ENCODE data around the gene HOXD8.

HOXD8 gene

GRCh38 chr2:176085861-176086771 is 43.4 kb upstream of the HOXD8 start (continued):
- peak; percentile 61; the same call in 1 of the 2 replicates for TF ChIP-seq HIC1 (tag by site-specific recombination; IDR thresholded peaks at IDR 0.05)
- TF ChIP-seq EGR2 (tag by site-specific recombination; IDR thresholded peaks at IDR 0.05; ENCODE audit: low read depth): peak; percentile 47; the same call in 1 of the 2 replicates
- no peak for TF ChIP-seq ZNF114 (tag by site-specific recombination; IDR thresholded peaks at IDR 0.05)
- no peak for TF ChIP-seq ELK4 (IDR thresholded peaks at IDR 0.05; ENCODE audit: borderline replicate concordance, low read depth, low read length)
- no peak for TF ChIP-seq SP3 (tag by site-specific recombination; IDR thresholded peaks at IDR 0.05)
- no peak for TF ChIP-seq ZNF514 (tag by site-specific recombination; IDR thresholded peaks at IDR 0.05)
- TF ChIP-seq ZNF654 (tag by site-specific recombination; IDR thresholded peaks at IDR 0.05; ENCODE audit: low read depth): peak; percentile 82
- TF ChIP-seq ZNF354C (tag by site-specific recombination; IDR thresholded peaks at IDR 0.05; ENCODE audit: borderline replicate concordance, low read depth): no peak
- TF ChIP-seq KLF1 (tag by site-specific recombination; IDR thresholded peaks at IDR 0.05): no peak
- TF ChIP-seq ZNF449 (tag by site-specific recombination; IDR thresholded peaks at IDR 0.05): no peak

- no peak overlapping the region for H3K4me3 ChIP-seq (ENCODE audit: low read depth, low read length)
- TF ChIP-seq ZNF518A (tag by site-specific recombination; conservative IDR thresholded peaks at IDR 0.05; ENCODE audit: low read depth) (no peak), ZNF221 (tag by site-specific recombination; IDR thresholded peaks at IDR 0.05; ENCODE audit: borderline replicate concordance) (no peak), OSR2 (tag by site-specific recombination; IDR thresholded peaks at IDR 0.05) (no peak), ZBTB20 (tag by site-specific recombination; IDR thresholded peaks at IDR 0.05) (no peak), ZNF280D (tag by site-specific recombination; IDR thresholded peaks at IDR 0.05) (no peak), ZNF426 (tag by site-specific recombination; IDR thresholded peaks at IDR 0.05) (no peak), ZNF146 (tag by site-specific recombination; IDR thresholded peaks at IDR 0.05) (no peak), ZNF768 (tag by site-specific recombination; IDR thresholded peaks at IDR 0.05) (no peak), KLF16 (tag by site-specific recombination; IDR thresholded peaks at IDR 0.05) (no peak), ZNF24 (tag by site-specific recombination; IDR thresholded peaks at IDR 0.05) (no peak), RBAK (tag by site-specific recombination; IDR thresholded peaks at IDR 0.05) (no peak)
Measured at GRCh38 chr2:176087330-176088047, 42.0 kb upstream of the HOXD8 start.

More at GRCh38 chr2:176087330-176088047, 42.0 kb upstream of the HOXD8 start:
- H3K36me3 ChIP-seq (ENCODE audit: control insufficient read depth in 2 of 2, insufficient read depth in 1 of 2, low read length in 2 of 2): no peaks in the 10 kb centered on the region
- H3K4me1 ChIP-seq (ENCODE audit: control insufficient read depth, insufficient read depth, low read length): no peaks in the 10 kb centered on the region
- H3K27ac ChIP-seq (ENCODE audit: extremely low read depth, low read depth, low read length): no peak overlapping the region
- no peaks in the 10 kb centered on the region for H3K9me3 ChIP-seq (ENCODE audit: control insufficient read depth, insufficient read depth, low read depth, low read length)
- ChIA-PET POLR2A (interaction anchor here (1.4 to 1.7 kb wide), 2 partner anchors 10 to 17 kb away, joined by 3 to 5 read pairs; no protein-coding TSS in a partner anchor), CTCF (interaction anchor here (0.6 to 5.6 kb wide), 13 partner anchors 9 to 884 kb away, joined by 3 to 33 read pairs (median 4); no protein-coding TSS in a partner anchor)
